Gastrocnemius medialis (tissue), 4 donors: ENCODE data around the gene PTPRN2. TPM values are rescaled to one million over a fixed set of nuclear protein-coding genes. Genes with fewer than 3 reads are reported as not detected.

Experiments
- ATAC-seq, 2 donors: fragments of 150-250 bp; one replicate each; pipeline ENCODE4 v1.9.1; 2016
- DNase-seq, 2 donors: peaks; one replicate each; pipeline ENCODE4 v3.0.0-alpha.2; 2019
- H3K27ac ChIP-seq, 4 donors: fragments of 200-600 bp; sonication (generic); 1 replicate in 1 of 4; 2 replicates in 3 of 4; pipeline ENCODE4 v1.5.1; 2016 to 2018; ENCODE audit warnings: mild to moderate bottlenecking in 2 of 4, moderate library complexity in 1 of 4
- H3K27me3 ChIP-seq, 3 donors: fragments of 200-600 bp; sonication (generic) in 2 of 3; 1 replicate in 1 of 3; 2 replicates in 2 of 3; pipeline versions ENCODE4 v1.5.1 to v1.6.0; 2016 to 2019; ENCODE audit warnings: mild to moderate bottlenecking in 1 of 3, moderate library complexity in 1 of 3
- H3K36me3 ChIP-seq, 2 donors: fragments of 200-600 bp; sonication (generic) in 1 of 2; one replicate each; pipeline ENCODE4 v1.5.1; 2017 to 2018
- H3K4me1 ChIP-seq, 2 donors: fragments of 200-600 bp; sonication (generic) in 1 of 2; one replicate each; pipeline ENCODE4 v1.5.1; 2016 to 2017; ENCODE audit warnings: mild to moderate bottlenecking in 2 of 2
- H3K4me3 ChIP-seq, 4 donors: fragments of 200-600 bp; sonication (generic) in 3 of 4; 1 replicate in 1 of 4; 2 replicates in 3 of 4; pipeline ENCODE4 v1.5.1; 2016 to 2019; ENCODE audit warnings: mild to moderate bottlenecking in 2 of 4
- H3K9me3 ChIP-seq, 3 donors: fragments of 200-600 bp; sonication (generic) in 2 of 3; 1 replicate in 1 of 3; 2 replicates in 2 of 3; pipeline ENCODE4 v1.5.1; 2016 to 2019
- CTCF ChIP-seq, 5 experiments: fragments of 450-650 bp in 3 of 5; fragments of 200-600 bp in 2 of 5; sonication (generic) in 2 of 5; IDR thresholded peaks in 4 of 5; conservative IDR thresholded peaks in 1 of 5; 1 replicate in 4 of 5; 2 replicates in 1 of 5; pipeline ENCODE4 v1.5.1; 2016 to 2019; ENCODE audit warnings: antibody characterized with exemption in 5 of 5, mild to moderate bottlenecking in 3 of 5, moderate library complexity in 3 of 5
- POLR2A ChIP-seq, 2 donors: fragments of 450-650 bp; IDR thresholded peaks; one replicate each; pipeline ENCODE4 v1.6.1; 2017; ENCODE audit warnings: antibody characterized with exemption in 2 of 2, mild to moderate bottlenecking in 2 of 2, moderate library complexity in 2 of 2
- in situ Hi-C, 4 donors: fragments of 200-750 bp; cut with MboI; loops; one replicate each; pipeline versions ENCODE4 v1.15.0 to v1.8.0; 2017; ENCODE audit warnings: low sequenced_read_pairs in 4 of 4
- intact Hi-C: fragments of 100-400 bp; cut with DNase I; formaldehyde crosslinking; loops from one replicate; pipeline ENCODE4 v1.15.1; 2023; ENCODE audit warnings: low total_unique reads
- total RNA-seq, 4 donors: library from RNA; depleted of rRNA; stranded (reverse); fragments of >200 nt; gene quantifications; one replicate each; pipeline versions ENCODE4 v1.1.0 to v1.2.3, GENCODE V29; 2016

The PTPRN2 gene
- total RNA-seq, 4 donors from 2014 or later = 0.66 to 0.85 (median 0.81) TPM

- no peaks in the 10 kb centered on the region for H3K4me1 ChIP-seq
- H3K36me3 ChIP-seq = no peaks in the 10 kb centered on the region
- no peak for DNase-seq
- no peak for TF ChIP-seq CTCF (IDR thresholded peaks at IDR 0.05 in 4 of 5, conservative IDR thresholded peaks at IDR 0.05 in 1 of 5)
- TF ChIP-seq POLR2A (IDR thresholded peaks at IDR 0.05) = no peak
- H3K4me3 ChIP-seq = peak overlapping the region; percentile 14 to 37 (median 32)
- in situ Hi-C loops (no loop called here), intact Hi-C loops (no loop called here)
- peaks cover 0 to 6% (median 0%) of the 10 kb centered on the region in 3 donors for H3K27me3 ChIP-seq
- H3K9me3 ChIP-seq = no peaks in the 10 kb centered on the region
- peak in 1 of 2 donors; percentile 54 for ATAC-seq
- no peak overlapping the region for H3K27ac ChIP-seq
Observed at GRCh38 chr7:158549616-158550393, 37.8 kb downstream of the PTPRN2 start.

- DNase-seq = no peak
- intact Hi-C loops = no loop called here
- H3K4me3 ChIP-seq = peak overlapping the region; percentile 14 to 37 (median 32)
- H3K27ac ChIP-seq = no peak overlapping the region
- H3K27me3 ChIP-seq = peaks cover 0 to 6% (median 0%) of the 10 kb centered on the region in 3 donors
- no peaks in the 10 kb centered on the region for H3K9me3 ChIP-seq
- H3K36me3 ChIP-seq = no peaks in the 10 kb centered on the region
- TF ChIP-seq POLR2A (IDR thresholded peaks at IDR 0.05) = no peak
- TF ChIP-seq CTCF (IDR thresholded peaks at IDR 0.05 in 4 of 5, conservative IDR thresholded peaks at IDR 0.05 in 1 of 5) = no peak
- H3K4me1 ChIP-seq = no peaks in the 10 kb centered on the region
- no peak for ATAC-seq
- in situ Hi-C loops = no loop called here
Observed at GRCh38 chr7:158549176-158549615, 38.4 kb downstream of the PTPRN2 start.

GRCh38 chr7:158548726-158549125 is 38.9 kb downstream of the PTPRN2 start:
- in situ Hi-C loops = no loop called here
- DNase-seq = no peak

GRCh38 chr7:158547817-158548216 is 39.8 kb downstream of the PTPRN2 start:
- ATAC-seq = no peak
- Histone ChIP-seq H3K27me3 (peaks cover 0 to 6% (median 0%) of the 10 kb centered on the region in 3 donors), H3K4me1 (no peaks in the 10 kb centered on the region), H3K27ac (no peak overlapping the region), H3K9me3 (no peaks in the 10 kb centered on the region), H3K36me3 (no peaks in the 10 kb centered on the region), H3K4me3 (no peak overlapping the region)
- in situ Hi-C loops = no loop called here
- TF ChIP-seq POLR2A (IDR thresholded peaks at IDR 0.05) (no peak), CTCF (IDR thresholded peaks at IDR 0.05 in 4 of 5, conservative IDR thresholded peaks at IDR 0.05 in 1 of 5) (no peak)
- intact Hi-C loops = no loop called here
- no peak for DNase-seq

More at GRCh38 chr7:158548726-158549125, 38.9 kb downstream of the PTPRN2 start:
- Histone ChIP-seq H3K27ac (no peak overlapping the region), H3K4me3 (no peak overlapping the region), H3K4me1 (no peaks in the 10 kb centered on the region), H3K36me3 (no peaks in the 10 kb centered on the region), H3K27me3 (peaks cover 0 to 6% (median 0%) of the 10 kb centered on the region in 3 donors), H3K9me3 (no peaks in the 10 kb centered on the region)
- intact Hi-C loops = no loop called here
- TF ChIP-seq POLR2A (IDR thresholded peaks at IDR 0.05) = no peak
- no peak for TF ChIP-seq CTCF (IDR thresholded peaks at IDR 0.05 in 4 of 5, conservative IDR thresholded peaks at IDR 0.05 in 1 of 5)
- ATAC-seq = no peak
